NCI-H748 treated with DMSO at 0.1 percent for 48 hours (cell line): ENCODE results near the gene OCIAD2.
"Not testable (repeated sequence)": the region's sequence is repeated elsewhere in the genome, so short reads cannot be mapped to it uniquely, and the experiment has no call there.

Experiments used
- DNase-seq: peaks from one replicate; lab custom pipeline; 2025; lab: John Stamatoyannopoulos, UW

OCIAD2 gene

DNA sequence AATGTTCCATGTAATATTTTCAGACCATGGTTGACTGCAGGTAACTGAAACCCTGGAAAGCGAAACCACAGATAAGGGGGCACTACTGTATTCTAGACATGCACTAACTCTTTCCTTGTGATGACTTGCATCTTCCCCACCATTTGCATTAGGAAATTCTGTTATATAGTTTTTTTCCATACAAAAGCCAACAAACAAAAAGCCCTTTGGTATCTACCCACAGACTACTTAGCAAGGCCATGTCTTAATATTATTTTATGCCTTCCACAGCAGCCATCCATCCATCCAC lies 52.2 kb downstream of the OCIAD2 start:
- DNase-seq = no peak

DNA sequence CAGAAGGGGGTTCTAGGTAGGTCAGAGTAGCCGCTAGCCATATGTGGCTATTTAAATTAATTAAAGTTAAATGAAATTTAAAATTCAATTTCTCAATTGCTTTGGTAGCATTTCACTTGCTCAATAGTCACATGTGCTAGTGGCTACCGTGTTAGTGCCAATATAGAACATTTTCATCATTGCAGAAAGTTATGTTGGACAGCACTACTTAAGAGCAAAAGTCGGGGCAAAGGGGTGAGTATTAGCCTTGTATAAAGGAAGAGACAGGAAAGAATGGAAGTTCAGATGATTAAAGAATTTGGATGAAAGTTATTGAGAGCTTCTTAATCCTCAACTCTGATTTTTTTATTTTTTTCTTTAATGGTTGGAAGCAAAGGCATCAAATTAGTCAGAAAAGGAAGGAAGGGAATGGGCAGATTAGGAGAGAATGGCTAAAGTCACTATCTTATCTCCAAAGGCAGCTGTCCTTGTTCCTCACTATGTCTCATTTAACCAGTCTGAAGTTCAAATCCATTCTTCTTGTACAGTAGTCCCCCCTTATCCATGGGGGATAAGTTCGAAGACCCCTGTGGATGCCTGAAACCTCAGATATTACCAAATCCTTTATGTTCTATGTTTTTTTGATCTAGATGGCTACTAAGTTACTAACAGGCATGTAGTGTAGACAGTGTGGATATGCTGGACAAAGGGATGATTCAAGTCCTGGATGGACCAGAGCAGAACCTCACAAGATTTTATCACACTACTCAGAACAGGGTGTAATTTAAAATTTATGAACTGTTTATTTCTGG lies 52.8 kb downstream of the OCIAD2 start:
- DNase-seq = no peak

DNA sequence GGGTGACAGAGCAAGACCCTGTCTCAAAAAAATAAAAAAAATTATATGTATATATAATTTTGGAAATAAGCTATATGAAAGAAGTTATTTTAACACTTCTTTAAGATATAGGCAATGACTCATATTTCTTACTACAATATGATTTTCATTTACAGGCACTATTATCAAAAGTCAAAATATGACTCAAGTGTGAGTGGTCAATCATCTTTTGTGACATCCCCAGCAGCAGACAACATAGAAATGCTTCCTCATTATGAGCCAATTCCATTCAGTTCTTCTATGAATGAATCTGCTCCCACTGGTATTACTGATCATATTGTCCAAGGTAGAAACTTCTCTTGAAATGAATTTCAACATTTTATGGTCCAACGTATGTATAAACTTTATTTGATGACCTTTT lies 54.9 kb downstream of the OCIAD2 start:
- DNase-seq = no peak

DNA sequence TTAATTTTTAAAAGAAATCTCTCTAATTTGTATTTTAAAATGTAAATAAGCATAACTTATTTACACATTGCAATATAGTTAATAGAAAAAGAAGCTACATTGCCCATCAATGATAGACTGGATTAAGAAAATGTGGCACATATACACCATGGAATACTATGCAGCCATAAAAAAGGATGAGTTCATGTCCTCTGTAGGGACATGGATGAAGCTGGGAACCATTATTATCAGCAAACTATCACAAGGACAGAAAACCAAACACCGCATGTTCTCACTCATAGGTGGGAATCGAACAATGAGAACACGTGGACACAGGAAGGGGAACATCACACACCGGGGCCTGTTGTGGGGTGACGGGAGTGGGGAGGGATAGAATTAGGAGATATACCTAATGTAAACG lies 57.8 kb downstream of the OCIAD2 start:
- not testable (repeated sequence) for DNase-seq

DNA sequence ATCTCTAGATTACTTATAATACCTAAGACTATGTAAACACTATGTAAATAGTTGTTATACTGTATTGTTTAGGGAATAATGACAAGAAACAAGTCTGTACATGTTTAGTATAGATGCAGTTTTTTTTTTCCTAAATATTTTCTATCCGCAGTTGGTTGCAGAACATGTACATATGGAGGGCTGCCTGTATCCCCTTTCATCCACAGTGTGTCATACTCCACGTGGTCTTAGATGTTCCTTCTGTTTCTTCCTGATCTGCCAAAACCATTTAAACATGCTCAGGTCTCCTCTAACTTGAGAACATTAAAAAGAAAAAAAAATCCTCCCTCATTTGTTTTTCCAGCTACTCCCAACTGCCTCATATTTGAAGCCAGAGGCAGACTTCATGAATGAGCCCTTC lies 61.7 kb downstream of the OCIAD2 start:
- DNase-seq = no peak

DNA sequence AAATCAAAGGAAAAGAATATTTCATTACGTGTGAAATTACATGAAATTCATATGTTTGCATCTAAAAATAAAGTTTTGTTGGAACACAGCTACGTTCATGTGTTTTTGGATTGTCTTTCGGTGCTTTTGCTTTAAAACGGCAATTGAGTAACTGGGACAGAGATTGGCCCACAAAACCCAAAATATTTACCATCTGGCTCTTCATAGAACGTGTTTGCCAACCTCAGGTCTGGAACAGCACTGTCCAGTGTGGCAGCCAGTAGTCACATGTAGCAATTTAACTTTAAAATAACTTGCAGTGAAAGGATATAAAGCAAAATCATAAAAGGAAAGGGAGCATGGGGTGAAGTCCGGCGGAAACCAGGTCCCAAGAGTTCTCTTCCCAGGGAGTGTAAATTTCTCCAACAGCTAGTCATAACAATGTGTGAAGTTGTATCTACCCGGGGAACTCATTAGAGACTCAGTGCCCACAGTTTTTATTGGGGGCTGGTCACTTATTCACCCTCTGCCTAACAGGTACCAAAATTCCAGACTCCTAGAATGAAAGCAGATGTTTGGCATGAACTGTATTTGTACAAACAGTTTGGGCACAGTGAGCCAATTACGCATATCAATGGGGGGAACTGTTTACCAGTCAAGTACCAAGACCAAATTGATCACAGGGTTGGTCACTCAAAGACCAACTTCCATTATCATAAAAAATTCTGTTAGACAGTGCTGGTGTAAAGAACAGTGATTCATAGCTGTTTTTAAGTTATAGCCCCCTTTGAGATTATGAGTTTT lies 65.3 kb downstream of the OCIAD2 start:
- no peak for DNase-seq

DNA sequence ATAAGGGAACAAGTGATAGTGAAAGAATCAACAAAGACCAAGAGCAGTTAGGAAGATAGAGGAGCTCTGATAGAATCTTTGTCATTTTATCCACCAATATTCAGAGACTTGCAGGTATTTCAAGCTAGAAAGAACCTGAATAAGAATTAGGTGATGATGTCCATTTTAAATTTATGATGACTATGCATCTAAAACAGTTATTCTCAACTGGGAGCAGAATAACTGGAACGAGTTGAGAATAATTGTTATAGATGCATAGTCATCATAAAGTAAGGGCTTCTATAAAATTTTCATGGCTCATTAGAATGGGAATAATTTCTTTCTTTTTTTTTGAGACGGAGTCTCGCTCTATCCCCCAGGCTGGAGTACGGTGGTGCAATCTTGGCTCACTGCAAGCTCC lies 69.9 kb downstream of the OCIAD2 start:
- DNase-seq = no peak
